Cardiac septum (tissue), 1 donor: ENCODE data around the gene MAST3. TPM values are rescaled to one million over a fixed set of nuclear protein-coding genes. Genes with fewer than 3 reads are reported as not detected.
"Not testable (repeated sequence)": the region's sequence is repeated elsewhere in the genome, so short reads cannot be mapped to it uniquely, and the experiment has no call there.

Source experiments
- DNase-seq: peaks from one replicate; pipeline ENCODE4 v3.0.0-alpha.2; 2020; ENCODE audit warnings: low spot score
- intact Hi-C: fragments of 100-400 bp; cut with DNase I; formaldehyde crosslinking; loops from one replicate; pipeline ENCODE4 v1.14.0; 2022
- total RNA-seq: library from RNA; stranded (reverse); fragmentation: NEBNext Ultra II Directional; extraction: Animal tissue kit (Norgen Biotek cat#: 25700); gene quantifications from one replicate; pipeline ENCODE4 v1.2.1, GENCODE V29; 2021
- donor health status: DM: no; HTN: no; CAD: no.

MAST3 gene
- total RNA-seq, 1 donor from 2014 or later: 5.2 TPM

DNA sequence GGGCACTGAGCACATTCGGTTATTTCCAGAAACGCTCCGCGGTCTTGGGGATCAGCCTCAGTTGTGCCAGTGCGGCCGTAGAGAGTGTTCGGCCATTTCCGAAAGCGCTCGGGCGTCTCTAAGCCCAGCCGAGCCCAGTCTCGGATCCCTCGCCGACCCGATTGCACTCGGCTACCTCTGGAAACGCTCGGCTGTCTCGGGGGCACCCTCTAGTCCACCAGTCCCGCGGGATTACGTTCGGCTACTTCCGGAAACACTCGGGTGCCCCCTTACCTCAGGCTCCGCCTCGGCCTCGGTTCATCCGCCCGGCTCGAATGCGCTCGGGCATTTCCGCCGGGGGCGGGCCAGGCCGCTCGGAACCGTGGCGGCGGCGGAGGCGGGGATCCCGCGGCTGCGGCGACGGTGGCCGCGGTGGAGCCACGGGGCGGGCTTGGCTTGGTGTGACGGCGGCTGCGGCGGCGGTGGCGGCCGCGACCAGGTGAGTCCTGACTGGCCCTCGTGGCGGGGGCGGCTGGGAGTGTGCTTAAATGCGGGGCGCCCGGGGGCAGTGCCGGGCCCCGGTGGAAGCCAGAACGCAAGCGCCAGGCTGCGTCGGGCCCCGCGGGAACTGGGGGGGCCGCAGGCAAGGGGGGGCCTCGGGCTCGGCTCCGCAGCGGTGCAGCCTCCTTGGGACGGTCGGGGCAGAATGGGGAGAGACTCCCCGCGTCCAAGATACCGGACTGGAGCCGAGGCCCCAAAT is 55.4 kb downstream of the MAST3 start, which contains the start of gene PIK3R2:
Gene PIK3R2 (plus strand): TSS at position 347 of the 739 bp plus-strand sequence. CDS start 2,717 bp downstream, outside the sequence.
- peak; percentile 99 for DNase-seq
- intact Hi-C loops: loop anchor here (5.0 kb wide), 1 partner anchor 36 kb away; no protein-coding TSS in a partner anchor

DNA sequence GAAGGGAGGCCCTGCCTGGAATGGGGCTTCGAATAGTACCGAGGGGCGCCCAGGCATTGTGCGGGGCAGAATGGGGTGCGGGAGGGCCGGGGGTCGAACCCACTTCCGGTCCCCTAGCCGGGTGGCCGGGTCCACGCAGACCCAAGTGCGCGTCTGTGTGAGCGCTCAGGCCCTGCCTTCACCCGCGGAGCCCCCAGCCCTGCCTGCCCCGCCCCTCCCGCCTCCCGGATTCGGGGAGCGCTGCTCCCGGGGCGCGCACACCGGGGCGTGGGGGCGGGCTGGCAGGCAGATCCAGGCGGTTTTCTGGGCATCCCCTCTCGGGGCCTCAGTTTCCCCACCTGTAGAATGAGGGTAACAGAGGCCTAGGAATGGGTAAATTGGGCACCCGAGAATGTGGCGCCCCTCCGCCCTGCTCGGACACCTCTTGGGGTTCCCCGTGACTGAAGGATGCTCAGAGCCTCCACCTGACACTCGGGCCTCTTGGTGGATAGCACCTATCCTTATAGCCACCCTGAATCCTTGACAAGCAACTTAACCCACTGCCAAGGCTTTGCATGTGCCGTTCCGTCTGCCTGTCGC is 56.1 kb downstream of the MAST3 start:
- no peak for DNase-seq
- intact Hi-C loops: loop anchor here (5.0 kb wide), 1 partner anchor 36 kb away; no protein-coding TSS in a partner anchor

DNA sequence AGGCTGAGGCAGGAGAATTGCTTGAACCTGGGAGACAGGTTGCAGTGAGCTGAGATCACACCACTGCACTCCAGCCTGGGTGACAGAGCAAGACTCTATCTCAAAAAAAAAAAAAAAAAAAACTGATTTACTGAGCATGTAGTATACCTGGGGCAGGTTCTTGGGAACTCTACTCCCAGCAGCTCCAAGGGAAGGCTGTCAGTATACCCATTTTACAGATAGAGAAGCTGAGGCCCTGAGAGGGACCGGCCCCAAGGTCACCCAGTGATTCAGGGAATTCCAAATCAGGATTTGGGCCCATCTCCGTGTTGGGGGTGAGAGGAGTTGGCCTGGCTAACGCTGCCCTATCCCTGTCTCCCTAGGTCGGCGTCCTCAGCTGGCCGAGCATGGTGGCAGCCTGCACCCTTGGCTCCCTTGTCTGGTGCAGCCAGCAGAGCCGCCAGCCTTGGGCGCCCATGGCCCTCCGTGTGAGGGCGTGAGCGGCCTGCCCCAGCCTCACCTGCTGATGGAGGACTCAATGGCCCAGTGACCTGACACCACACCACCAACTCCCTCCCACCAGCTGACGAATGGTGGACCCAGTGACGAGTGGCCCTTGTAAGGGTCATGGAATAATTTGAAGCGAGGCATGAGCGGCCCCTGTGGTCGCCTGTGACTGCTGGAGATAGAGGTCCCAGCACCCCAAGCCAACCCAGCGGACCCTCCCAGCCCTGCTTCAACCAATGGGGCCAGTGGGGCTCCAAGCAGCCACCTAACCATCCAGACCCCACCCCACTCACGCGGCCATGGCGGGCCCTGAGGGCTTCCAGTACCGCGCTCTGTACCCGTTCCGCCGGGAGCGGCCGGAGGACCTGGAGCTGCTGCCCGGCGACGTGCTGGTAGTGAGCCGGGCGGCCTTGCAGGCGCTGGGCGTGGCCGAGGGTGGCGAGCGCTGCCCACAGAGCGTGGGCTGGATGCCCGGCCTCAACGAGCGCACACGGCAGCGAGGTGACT is 57.8 kb downstream of the MAST3 start:
- DNase-seq: no peak
- intact Hi-C loops: no loop called here

DNA sequence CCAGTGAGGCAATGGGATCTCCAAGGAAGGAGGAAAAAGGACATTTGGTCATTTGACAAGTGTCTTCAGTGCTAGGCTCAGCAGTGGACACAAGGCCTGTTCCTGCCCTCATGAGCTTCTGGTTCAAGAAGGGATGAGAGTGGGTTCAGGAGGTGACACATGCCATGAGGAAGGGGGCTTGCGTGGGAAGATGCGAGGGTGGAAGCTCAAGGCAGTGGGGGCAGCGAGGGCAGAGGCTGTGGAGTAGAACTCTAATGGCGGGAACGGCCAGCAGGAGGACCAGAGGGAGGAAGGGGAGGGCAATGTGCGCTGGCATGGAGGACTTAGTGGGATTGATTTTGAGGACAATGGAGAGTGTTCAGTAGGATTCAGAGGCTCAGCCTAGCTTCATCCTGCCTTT is 58.7 kb downstream of the MAST3 start:
- intact Hi-C loops: no loop called here

DNA sequence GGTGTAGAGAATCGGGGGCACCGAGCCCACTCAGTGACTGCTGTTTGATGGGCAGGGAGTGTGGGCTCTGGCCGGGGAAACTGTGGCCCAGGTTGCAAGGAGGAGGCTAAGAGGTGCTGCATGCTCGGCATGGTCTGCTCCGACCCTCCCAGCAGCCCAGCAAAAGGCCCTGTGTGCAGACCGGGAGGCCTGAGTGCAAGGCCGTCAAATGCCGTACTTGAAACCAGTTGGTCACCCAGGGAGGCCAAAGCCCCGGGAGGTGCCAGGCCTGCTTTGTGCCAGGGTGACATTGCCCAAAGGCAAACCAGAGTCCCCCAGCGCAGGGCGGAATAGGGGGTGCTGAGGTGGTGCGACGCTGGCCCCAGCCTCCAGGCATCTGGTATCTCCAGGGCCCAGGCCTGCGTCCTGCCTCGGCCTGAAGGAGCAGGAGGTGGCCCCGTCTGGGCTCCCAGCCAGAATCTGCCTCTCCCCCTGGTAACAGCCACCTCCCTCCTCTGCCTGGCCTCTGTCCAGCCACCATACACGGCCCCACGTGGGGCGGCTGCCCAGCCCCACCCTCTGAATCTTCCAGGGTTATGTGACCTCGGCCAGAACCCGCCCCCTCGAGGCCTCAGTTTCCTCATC is 59.4 kb downstream of the MAST3 start:
- intact Hi-C loops: no loop called here
- DNase-seq: peak; percentile 94

More for the DNA sequence above, 58.7 kb downstream of the MAST3 start:
- DNase-seq: no peak

DNA sequence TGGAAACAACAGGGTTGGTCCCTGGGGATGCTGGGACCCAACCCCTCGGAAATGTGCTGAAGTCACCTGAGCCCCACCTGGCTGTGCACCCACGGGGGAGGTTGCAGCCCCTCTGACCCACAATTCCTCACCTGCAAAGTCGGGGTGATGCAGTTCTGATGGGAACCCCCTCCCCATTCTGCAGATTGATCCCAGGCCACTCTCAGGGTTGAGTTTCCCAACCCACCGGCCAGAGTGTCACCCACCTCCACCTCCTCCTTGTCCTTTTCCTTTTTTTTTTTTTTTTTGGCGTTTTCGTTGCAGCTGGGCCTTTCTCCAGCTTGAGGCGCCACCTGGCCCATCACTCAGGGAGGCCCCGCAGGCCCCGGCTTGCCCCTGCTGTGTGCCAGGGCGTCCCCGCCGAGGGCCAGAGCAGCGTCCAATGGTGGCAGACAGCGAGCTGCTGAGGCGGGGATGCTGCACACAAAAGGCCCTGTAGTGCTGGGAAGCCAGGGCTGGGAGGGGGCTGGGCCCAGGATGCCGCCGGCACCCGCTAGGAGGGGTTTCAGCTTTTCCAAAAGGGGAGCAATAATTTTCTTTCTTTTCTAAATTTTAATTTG is 60.0 kb downstream of the MAST3 start:
- no peak for DNase-seq
- intact Hi-C loops: no loop called here

DNA sequence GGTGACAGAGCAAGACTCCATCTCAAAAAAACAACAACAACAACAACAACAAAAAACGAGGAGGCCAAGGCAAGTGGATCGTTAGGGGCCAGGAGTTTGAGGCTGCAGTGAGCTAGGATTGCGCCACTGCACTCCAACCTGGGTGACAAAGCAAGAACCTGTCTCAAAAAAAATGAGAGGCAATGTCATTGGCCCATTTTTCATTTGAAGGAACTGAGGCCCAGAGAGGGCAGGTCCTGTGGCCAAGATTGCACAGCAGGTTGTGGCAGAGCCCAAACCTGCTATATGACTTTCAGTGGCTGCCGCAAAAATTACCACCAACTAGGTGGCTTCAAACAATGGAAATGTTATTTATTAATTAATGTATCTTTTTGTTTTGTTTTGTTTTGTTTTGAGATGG is 60.9 kb downstream of the MAST3 start:
- no peak for DNase-seq
- intact Hi-C loops: no loop called here

DNA sequence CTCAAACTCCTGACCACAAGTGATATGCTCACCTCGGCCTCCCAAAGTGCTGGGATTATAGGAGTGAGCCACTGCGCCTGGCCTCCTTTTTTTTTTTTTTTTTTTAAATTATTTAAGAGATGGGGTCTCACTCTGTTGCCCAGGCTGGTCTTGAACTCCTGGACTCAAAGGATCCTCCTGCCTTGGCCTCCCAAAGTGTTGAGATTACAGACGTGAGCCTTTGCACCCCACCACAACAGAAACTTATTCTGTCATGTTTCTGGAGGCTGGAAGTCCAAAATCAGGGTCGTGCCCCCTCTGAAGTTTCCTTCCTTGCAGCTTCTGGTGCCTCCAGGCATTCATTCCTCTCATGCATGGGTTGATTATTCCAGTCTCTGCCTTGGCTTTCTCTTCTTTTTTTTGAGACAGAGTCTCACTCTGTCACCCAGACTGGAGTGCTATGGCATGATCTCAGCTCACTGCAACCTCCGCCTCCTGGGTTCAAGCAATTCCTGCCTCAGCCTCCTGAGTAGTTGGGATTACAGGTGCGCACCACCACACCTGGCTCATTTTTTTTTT is 61.6 kb downstream of the MAST3 start:
- DNase-seq, intact Hi-C loops: not testable (repeated sequence)

DNA sequence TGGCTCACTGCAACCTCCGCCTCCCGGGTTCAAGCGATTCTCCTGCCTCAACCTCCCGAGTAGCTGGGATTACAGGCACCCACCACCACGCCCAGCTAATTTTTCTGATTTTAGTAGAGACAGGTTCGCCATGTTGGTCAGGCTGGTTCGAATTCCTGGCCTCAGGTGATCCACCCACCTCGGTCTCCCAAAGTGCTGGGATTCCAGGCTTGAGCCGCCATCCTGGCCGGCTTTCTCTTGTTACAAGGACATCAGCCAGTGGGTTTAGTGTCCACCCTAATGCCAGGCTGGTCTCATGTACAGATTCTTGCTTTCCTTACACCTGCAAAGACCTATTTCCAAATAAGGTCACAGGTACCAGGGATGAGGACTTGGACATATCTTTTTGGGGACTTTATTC is 62.2 kb downstream of the MAST3 start:
- intact Hi-C loops: no loop called here
- DNase-seq: no peak

DNA sequence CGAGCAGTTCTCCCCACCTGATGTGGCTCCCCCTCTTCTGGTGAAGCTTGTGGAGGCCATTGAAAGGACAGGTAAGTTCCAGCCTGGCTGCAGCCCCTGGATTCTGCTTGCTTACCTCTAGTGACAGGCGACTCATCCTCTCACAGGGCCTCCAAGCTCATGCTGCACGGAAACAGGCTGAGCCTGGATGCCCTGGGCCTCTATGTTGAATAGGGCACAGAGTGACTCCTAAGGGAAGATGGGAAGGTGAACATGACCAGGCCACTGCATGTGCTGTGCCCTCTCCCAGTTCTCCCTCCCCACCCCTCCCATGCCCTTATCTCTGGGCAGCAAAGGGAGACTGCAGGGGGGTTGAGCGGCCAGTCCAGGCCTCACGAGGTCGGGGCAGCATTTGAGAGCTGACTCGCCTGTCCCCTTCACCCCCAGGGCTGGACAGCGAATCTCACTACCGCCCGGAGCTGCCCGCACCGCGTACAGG is 63.0 kb downstream of the MAST3 start:
- intact Hi-C loops: no loop called here
- no peak for DNase-seq

DNA sequence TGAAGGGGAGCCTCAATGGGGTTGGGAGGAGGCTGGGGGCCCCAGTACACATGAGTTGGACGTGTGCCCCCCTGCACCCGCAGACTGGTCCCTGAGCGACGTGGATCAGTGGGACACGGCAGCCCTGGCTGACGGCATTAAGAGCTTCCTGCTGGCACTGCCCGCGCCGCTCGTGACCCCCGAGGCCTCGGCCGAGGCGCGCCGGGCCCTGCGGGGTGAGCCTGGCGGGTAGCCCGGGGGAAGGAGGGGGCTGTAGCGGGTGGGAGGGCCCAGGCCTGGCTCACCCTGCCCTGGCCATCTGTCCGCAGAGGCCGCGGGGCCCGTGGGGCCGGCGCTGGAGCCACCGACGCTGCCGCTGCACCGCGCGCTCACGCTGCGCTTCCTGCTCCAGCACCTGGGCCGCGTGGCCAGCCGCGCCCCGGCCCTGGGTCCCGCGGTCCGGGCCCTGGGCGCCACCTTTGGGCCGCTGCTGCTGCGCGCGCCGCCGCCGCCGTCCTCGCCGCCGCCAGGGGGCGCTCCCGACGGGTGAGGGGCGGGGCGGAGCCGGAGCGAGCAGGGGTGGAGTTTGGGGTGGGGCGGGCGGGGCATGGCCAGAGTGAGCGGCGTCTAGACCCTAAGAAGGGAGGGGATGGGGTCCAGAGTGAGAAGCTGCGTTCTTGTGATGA is 63.5 kb downstream of the MAST3 start:
- intact Hi-C loops: no loop called here
- DNase-seq: peak; percentile 93

DNA sequence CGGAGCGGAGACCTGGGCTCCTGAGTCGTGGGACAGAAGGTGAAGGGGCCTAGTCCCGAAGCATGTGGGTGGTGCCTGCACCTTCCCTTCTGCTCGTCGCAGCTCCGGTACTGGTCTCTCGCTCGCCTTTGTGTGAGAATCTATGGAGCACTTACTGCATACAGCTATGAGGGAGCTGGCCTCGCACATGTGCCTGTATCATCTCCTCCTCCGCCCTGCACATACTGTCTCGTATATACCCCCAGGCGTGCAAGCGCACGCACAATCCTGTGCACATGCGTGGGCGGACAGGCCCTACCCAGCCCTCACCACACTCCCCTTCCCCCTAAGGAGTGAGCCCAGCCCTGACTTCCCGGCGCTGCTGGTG is 64.0 kb downstream of the MAST3 start:
- no peak for DNase-seq

DNA sequence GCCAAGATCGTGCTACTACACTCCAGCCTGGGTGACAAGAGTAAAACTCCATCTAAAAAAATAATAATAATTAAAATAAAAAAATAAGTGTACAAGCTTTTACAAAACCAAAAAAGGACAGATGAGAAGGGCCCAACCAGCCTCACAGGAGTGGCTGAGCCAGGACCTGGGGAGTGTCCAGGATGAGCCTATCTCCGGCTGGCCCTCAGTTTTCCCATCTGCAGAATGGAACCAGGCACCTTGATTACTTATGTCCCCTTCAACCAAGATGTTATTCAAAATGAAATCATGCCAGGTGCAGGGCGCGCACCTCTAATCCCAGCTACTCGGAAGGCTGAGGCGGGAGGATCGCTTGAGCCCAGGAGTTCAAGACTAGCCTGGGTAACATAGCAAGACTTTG is 66.5 kb downstream of the MAST3 start:
- DNase-seq: no peak
- intact Hi-C loops: no loop called here

More for the DNA sequence above, 64.0 kb downstream of the MAST3 start:
- intact Hi-C loops: no loop called here

DNA sequence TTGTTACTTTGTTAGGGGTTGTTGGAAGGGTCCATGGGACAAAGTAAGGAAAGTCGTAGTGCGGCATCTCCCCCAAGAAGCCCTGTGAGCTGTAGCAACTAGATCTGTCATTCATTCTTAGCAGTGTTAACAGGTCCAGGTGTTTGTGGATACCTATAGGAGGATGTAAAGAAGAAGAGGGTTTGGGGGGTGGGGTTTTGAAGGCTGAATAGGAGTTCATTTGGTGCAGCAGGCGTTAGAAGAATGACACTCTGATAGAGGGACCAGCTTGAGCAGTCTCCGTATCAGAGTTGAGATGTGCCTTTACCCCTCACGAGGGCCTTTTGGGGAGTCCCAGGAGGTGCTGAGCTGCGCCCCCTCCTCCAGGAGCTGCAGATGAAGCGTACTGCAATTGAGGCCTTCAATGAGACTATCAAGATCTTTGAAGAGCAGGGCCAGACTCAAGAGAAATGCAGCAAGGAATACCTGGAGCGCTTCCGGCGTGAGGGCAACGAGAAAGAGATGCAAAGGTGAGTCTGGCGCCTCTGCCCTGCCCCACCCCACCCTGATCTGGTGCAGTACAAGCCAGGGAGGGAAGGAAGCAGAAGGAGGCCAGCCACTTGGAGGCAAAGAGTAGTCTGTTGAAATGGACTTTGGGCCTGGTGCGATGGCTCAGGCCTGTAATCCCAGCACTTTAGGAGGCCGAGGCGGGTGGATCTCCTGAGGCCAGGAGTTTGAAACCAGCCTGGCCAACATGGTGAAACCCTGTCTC is 68.4 kb downstream of the MAST3 start:
- DNase-seq: no peak
- intact Hi-C loops: loop anchor here (2.0 kb wide), 1 partner anchor 53 kb away; no protein-coding TSS in a partner anchor

DNA sequence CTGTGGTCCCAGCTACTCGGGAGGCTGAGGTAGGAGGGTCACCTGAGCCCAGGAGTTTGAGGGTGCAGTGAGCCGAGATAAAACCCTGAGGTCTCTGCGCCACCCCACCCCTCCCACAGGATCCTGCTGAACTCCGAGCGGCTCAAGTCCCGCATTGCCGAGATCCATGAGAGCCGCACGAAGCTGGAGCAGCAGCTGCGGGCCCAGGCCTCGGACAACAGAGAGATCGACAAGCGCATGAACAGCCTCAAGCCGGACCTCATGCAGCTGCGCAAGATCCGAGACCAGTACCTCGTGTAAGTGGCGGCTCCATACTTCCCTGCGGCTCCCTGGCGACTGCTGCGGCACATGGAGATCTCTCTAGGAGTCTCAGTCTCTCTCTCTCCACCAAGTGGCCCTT is 69.4 kb downstream of the MAST3 start:
- intact Hi-C loops: loop anchor here (2.0 kb wide), 1 partner anchor 54 kb away; no protein-coding TSS in a partner anchor

DNA sequence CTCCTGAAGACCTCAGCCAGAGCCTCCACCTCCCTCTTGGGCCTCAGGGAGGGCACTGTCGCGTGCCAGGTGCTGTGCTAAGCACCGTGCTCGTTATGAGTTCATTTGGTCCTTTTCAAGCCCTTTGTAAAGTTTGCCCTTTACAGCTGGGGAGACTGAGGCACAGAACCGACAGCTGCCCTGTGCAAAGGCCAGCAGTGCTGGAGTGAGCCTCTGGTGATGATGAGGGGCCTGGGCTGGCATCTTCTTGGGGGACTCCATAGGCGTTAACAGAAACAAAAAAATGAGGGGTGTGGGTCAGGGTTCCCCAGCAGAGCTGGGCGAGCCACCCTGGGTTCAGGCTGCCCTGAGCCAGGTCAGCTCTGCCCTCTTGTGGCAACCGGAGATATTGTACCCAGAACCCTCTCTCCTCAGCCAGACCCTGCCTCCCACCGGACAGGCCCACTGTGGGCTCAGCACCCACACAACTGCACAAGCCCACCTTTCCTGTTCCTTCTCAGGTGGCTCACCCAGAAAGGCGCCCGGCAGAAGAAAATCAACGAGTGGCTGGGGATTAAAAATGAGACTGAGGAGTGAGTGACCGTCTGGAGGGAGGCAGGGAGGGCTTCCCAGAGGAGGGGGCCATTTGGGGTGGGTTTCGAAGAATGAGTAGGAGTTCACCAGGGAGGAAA is 70.5 kb downstream of the MAST3 start:
- intact Hi-C loops: loop anchor here (2.0 kb wide), 1 partner anchor 55 kb away; no protein-coding TSS in a partner anchor
- no peak for DNase-seq

More for the DNA sequence above, 69.4 kb downstream of the MAST3 start:
- DNase-seq: no peak
